Measurements from ENCODE around the gene SH2D3A. TPM values are rescaled to one million over a fixed set of nuclear protein-coding genes. Genes with fewer than 3 reads are reported as not detected.

Gene SH2D3A
- total and polyA plus RNA-seq, 2 of the 8 experiments (the other 6 are each of a cell fraction or from before 2014, with no cell fraction given), result 14.5 to 22.1 TPM

DNA sequence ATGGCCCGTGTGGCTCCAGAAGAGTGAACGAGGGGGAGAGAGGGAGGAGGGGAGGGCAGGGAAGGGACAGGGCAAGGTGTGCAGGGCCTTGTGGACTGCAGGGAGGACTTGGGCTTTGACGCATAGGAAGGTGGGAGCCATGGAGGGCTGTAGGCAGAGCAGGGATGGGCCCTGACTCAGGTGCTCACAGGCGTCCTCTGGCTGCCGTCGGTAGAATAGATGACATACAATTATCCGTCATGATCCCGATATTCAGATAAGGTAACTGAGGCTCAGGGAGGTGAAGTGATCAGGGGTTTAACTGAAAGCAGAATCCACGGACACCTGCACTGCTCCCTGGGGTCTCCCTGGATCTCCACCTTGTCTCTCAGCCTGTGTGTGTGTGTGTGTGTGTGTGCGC is 50.2 kb downstream of the SH2D3A start:
- Histone ChIP-seq H4K8ac (ENCODE audit: extremely low read depth, insufficient read depth, low read length) (no peak overlapping the region), H4K91ac (replicated peaks; ENCODE audit: insufficient read length, low read length) (no peak overlapping the region), H3K18ac (ENCODE audit: extremely low read depth, low read length) (no peak overlapping the region), H2BK15ac (ENCODE audit: low read length) (no peak overlapping the region), H2BK5ac (ENCODE audit: low read depth, low read length) (no peak overlapping the region; the same call in 1 of the 2 replicates), H3K14ac (ENCODE audit: insufficient read length) (no peak overlapping the region), H4K20me1 (replicated peaks in 1 of 2; ENCODE audit: control insufficient read depth in 1 of 2, insufficient read depth in 2 of 2, low read length in 2 of 2) (peaks cover 0 to 6% of the 10 kb centered on the region in 2 experiments), H3K9me3 (ENCODE audit: insufficient read depth in 2 of 2, low read depth in 1 of 2, low read length in 1 of 2) (no peaks in the 10 kb centered on the region), H3K36me3 (ENCODE audit: control insufficient read depth in 2 of 4, insufficient read depth in 4 of 4, low read length in 3 of 4) (no peaks in the 10 kb centered on the region; a peak in 1 of 8 replicates), H3K79me2 (ENCODE audit: control insufficient read depth in 1 of 2, insufficient read depth in 2 of 2, low read length in 2 of 2) (no peaks in the 10 kb centered on the region; a peak in 1 of 4 replicates), H3K27ac (ENCODE audit: low read depth, low read length) (no peak overlapping the region), H3K27me3 (replicated peaks in 1 of 4; ENCODE audit: control insufficient read depth in 3 of 4, extremely low read depth in 1 of 4, insufficient read depth in 3 of 4, low read length in 3 of 4) (peaks cover 0 to 2% (median 0%) of the 10 kb centered on the region in 4 experiments; a peak in 2 of 7 replicates), H3K79me1 (ENCODE audit: low read depth, low read length) (no peaks in the 10 kb centered on the region), H3K4ac (replicated peaks; ENCODE audit: insufficient read length, low read depth, low read length) (no peak overlapping the region), H3K23ac (ENCODE audit: insufficient read length) (no peak overlapping the region), H3K9ac (replicated peaks in 1 of 4; ENCODE audit: extremely low read depth in 1 of 4, low read depth in 3 of 4, low read length in 3 of 4) (no peak overlapping the region), H2AFZ (ENCODE audit: low read length) (no peak overlapping the region), H3K23me2 (ENCODE audit: low read depth, low read length) (peaks cover 10% of the 10 kb centered on the region), H3K4me3 (ENCODE audit: extremely low read depth in 1 of 4, insufficient read depth in 2 of 4, low read depth in 3 of 4, low read length in 4 of 4) (no peak overlapping the region), H3K56ac (replicated peaks; ENCODE audit: insufficient read length, low read depth, low read length) (no peak overlapping the region), H2BK12ac (ENCODE audit: low read depth, low read length) (no peak overlapping the region; the same call in 1 of the 2 replicates), H2BK20ac (ENCODE audit: low read length) (no peak overlapping the region; the same call in 1 of the 2 replicates), H2AK5ac (ENCODE audit: low read depth, low read length) (peak overlapping the region; percentile 100; the same call in 1 of the 2 replicates), H4K5ac (ENCODE audit: insufficient read length, low read depth, low read length) (no peak overlapping the region), H3K4me2 (ENCODE audit: insufficient read depth in 1 of 2, low read depth in 2 of 2, low read length in 2 of 2) (peak overlapping the region in 1 of 2 experiments; percentile 83; a peak in 1 of 4 replicates), H2BK120ac (replicated peaks; ENCODE audit: low read depth, low read length) (no peak overlapping the region), H3K4me1 (replicated peaks in 1 of 4; ENCODE audit: control insufficient read depth in 3 of 4, insufficient read depth in 4 of 4, low read length in 3 of 4) (peaks cover 0 to 11% (median 4%) of the 10 kb centered on the region in 4 experiments; a peak in 4 of 7 replicates)
- 85% methylated on average over 10 of the region's 10 CpGs; no CpG with 5 or more reads in 1 of the 2 experiments for WGBS, 2 experiments (ENCODE audit: extremely low coverage in 1 of 2, insufficient coverage in 1 of 2, insufficient read length in 1 of 2, insufficient replicate concordance in 2 of 2, low coverage in 1 of 2, low lambda C conversion rate in 2 of 2, missing lambda C conversion rate in 1 of 2)
- CTCF ChIA-PET (ENCODE audit: partially characterized antibody), result interaction anchor here (1.2 kb wide), 1 partner anchor 55 kb away, joined by 4 read pairs; no protein-coding TSS in a partner anchor
- DNase-seq (ENCODE audit: low read depth in 1 of 2, low spot score in 2 of 2), result no peak
- no peak for FAIRE-seq
- POLR2A ChIA-PET (ENCODE audit: partially characterized antibody), result no interaction called here
- TF ChIP-seq CTCF (IDR thresholded peaks at IDR 0.05; ENCODE audit: control extremely low read depth in 1 of 3, insufficient read depth in 1 of 3, low read depth in 1 of 3, low read length in 3 of 3) (peak; percentile 23 to 64 (median 60); a peak in 3 of 4 replicates), SP2 (IDR thresholded peaks at IDR 0.05; ENCODE audit: low read length) (no peak), SP1 (IDR thresholded peaks at IDR 0.05; ENCODE audit: low read depth, low read length) (no peak), JUND (IDR thresholded peaks at IDR 0.05; ENCODE audit: low read length) (no peak), MAX (IDR thresholded peaks at IDR 0.05) (0 out of 2 replicates have a peak, but pooled peaks have one; percentile 7), POLR2AphosphoS5 (IDR thresholded peaks at IDR 0.05; ENCODE audit: low read depth, low read length) (no peak), POLR2A (IDR thresholded peaks at IDR 0.05; ENCODE audit: control extremely low read depth in 1 of 2, low read depth in 2 of 2, low read length in 2 of 2) (no peak), KDM1A (IDR thresholded peaks at IDR 0.05; ENCODE audit: borderline replicate concordance, low read length) (peak; percentile 95), HDAC2 (IDR thresholded peaks at IDR 0.05; ENCODE audit: borderline replicate concordance in 1 of 2, low read depth in 2 of 2, low read length in 2 of 2) (peak in 1 of 2 experiments; percentile 90; a peak in 1 of 4 replicates), RXRA (IDR thresholded peaks at IDR 0.05; ENCODE audit: insufficient read depth, low read depth, low read length) (no peak)

All from H1 (cell line).